PC-9 (cell line): ENCODE measurements around the gene PSMB5.

Experiments
- CTCF ChIP-seq: fragments of 200-600 bp; sonication (generic); conservative IDR thresholded peaks from 2 replicates; pipeline ENCODE4 v1.6.1; 2017; ENCODE audit warnings: mixed run types, antibody characterized with exemption, mild to moderate bottlenecking, moderate library complexity
- EZH2 ChIP-seq: fragments of 200-600 bp; sonication (generic); IDR thresholded peaks from 2 replicates; pipeline ENCODE4 v1.8.0; 2017; ENCODE audit warnings: antibody characterized with exemption, low read depth

GRCh38 chr14:23023022-23023794 lies 11.5 kb downstream of the PSMB5 start:
- TF ChIP-seq CTCF (no peak), EZH2 (no peak)
